ENCODE measurements around the gene MYOG.

MYOG gene

DNA sequence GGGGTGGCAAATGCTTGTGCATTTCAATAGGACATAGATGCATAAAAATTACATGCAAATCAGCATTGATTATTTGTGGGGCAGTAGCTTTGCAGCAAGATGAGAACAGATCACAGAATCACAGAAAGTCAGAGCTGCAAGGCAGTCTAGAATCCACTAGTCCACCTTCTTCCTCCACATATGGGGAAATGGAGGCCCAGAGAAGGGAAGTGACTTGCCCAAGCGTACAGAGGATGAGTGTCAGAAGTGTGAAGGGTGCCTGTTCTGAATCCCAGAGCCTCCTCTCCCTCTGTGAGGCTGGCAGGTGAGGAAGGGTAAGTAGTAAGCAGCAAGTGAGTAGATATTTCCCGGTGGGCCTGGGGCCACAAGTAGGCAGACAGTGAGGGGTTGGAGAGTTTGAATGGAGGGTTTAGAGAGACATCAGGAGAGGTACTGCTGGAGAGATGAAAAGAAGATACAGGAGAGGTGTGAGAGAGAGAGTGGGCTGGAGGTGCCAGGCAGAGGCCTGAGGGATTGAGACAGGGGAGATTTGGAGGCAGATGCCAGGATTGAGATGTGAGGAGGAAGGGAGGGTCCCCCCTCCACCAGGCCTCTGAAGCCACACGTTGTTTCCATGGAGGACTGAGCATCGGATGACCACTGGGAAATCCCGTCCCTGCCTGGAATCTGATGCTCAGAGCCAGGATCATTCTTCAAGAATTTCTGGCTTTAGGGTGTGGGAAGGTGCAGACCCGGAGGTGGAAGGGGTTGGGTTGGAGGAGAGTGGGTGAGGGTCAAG is 4.8 kb upstream of the MYOG start:
- Histone ChIP-seq H3K9me3 (peaks cover 3% of the 10 kb centered on the region), H3K4me1 (ENCODE audit: control insufficient read depth in 1 of 2, insufficient read depth in 1 of 2, low read depth in 1 of 2, low read length in 1 of 2) (no peaks in the 10 kb centered on the region), H3K27ac (no peak overlapping the region), H3K4me3 (ENCODE audit: low read depth in 1 of 2, low read length in 1 of 2) (no peak overlapping the region), H3K36me3 (no peaks in the 10 kb centered on the region), H3K27me3 (no peaks in the 10 kb centered on the region)
- TF ChIP-seq, protein P1, sequence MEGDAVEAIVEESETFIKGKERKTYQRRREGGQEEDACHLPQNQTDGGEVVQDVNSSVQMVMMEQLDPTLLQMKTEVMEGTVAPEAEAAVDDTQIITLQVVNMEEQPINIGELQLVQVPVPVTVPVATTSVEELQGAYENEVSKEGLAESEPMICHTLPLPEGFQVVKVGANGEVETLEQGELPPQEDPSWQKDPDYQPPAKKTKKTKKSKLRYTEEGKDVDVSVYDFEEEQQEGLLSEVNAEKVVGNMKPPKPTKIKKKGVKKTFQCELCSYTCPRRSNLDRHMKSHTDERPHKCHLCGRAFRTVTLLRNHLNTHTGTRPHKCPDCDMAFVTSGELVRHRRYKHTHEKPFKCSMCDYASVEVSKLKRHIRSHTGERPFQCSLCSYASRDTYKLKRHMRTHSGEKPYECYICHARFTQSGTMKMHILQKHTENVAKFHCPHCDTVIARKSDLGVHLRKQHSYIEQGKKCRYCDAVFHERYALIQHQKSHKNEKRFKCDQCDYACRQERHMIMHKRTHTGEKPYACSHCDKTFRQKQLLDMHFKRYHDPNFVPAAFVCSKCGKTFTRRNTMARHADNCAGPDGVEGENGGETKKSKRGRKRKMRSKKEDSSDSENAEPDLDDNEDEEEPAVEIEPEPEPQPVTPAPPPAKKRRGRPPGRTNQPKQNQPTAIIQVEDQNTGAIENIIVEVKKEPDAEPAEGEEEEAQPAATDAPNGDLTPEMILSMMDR (IDR thresholded peaks at IDR 0.05) = no peak

DNA sequence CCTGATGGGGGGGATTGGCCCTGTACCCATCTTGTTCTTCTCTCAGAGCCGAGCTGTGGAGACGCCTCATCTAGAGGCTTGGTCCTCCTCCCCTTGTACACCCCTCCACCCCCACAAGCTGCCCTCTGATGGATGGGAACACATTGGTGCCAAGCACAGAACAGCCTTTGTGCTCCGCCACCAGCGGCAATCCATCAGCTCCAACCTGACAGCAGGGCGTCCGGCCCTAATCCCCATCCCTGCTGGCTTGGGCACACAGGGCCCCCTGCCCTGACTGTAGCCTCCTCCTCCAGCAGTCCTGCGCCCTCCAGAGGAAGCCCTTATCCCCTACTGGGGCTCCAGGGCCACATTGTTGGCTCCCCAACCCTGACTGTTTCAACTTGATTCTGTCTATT is 3.8 kb upstream of the MYOG start:
- no peaks in the 10 kb centered on the region for H3K9me3 ChIP-seq
- no peak overlapping the region for H3K4me3 ChIP-seq (ENCODE audit: low read depth in 1 of 2, low read length in 1 of 2)
- H3K4me1 ChIP-seq (ENCODE audit: control insufficient read depth in 1 of 2, insufficient read depth in 1 of 2, low read depth in 1 of 2, low read length in 1 of 2) = no peaks in the 10 kb centered on the region
- H3K36me3 ChIP-seq = no peaks in the 10 kb centered on the region
- H3K27me3 ChIP-seq = no peaks in the 10 kb centered on the region
- no peak overlapping the region for H3K27ac ChIP-seq
- TF ChIP-seq, protein P1 (IDR thresholded peaks at IDR 0.05) = no peak

DNA sequence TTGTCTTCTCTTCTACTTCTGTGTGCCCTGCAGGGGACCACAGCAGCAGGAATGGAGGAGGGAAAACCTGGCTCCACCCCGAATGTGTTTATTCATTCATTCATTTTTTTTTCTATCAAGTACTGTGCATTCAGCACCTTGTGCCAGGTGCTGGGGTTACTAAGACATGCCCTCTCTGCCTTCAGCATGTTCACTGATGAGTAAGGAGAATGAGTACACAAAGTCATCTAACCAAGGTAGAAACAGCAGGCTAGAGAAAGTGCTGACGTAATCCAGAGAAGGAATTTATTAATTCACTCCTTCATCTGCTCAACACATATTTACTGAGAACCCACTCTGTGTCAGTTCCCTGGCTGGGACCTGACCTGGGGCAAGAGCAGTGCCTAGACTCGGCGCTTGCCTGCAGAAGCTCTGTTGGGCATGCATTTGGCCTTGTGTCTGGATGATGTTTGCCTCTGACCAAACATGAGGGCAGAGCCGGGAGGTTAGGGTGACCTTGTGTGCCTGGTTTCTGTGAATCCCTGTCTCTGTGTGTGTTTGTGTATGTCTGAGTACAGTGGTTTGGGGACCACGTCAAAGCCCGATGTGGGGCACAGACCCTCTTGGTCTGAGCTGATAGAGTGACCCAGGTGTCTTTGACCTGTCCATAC is 3.3 kb upstream of the MYOG start:
- H3K9me3 ChIP-seq = no peaks in the 10 kb centered on the region
- no peaks in the 10 kb centered on the region for H3K27me3 ChIP-seq
- no peak overlapping the region for H3K27ac ChIP-seq
- H3K4me3 ChIP-seq (ENCODE audit: low read depth in 1 of 2, low read length in 1 of 2) = no peak overlapping the region
- H3K4me1 ChIP-seq (ENCODE audit: control insufficient read depth in 1 of 2, insufficient read depth in 1 of 2, low read depth in 1 of 2, low read length in 1 of 2) = no peaks in the 10 kb centered on the region
- H3K36me3 ChIP-seq = no peaks in the 10 kb centered on the region
- TF ChIP-seq, protein P1 (IDR thresholded peaks at IDR 0.05) = no peak

DNA sequence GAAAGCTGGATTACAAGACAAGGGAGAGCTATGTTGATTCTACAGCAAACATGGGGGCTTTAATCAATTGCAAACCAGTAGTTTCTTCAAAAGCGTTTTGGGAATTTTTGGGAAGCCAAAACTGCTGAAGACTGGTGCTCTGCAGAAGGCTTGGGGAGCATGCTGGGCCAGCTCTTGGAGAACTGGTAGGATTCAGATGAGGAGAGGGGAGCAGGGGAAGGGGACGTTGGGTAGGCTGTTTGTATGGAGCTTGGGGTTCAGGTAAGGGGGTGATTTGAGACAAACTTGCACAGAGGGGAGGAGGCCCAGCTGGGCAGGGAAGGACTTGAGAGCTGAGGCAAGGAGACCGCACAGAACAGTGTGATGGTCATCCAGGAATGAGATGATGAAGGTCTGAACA is 2.6 kb upstream of the MYOG start:
- Histone ChIP-seq H3K9me3 (no peaks in the 10 kb centered on the region), H3K27ac (no peak overlapping the region), H3K36me3 (no peaks in the 10 kb centered on the region), H3K4me3 (ENCODE audit: low read depth in 1 of 2, low read length in 1 of 2) (no peak overlapping the region), H3K27me3 (no peaks in the 10 kb centered on the region), H3K4me1 (ENCODE audit: control insufficient read depth in 1 of 2, insufficient read depth in 1 of 2, low read depth in 1 of 2, low read length in 1 of 2) (peaks cover 3 to 4% of the 10 kb centered on the region in 2 experiments)
- TF ChIP-seq, protein P1 (IDR thresholded peaks at IDR 0.05) = no peak

DNA sequence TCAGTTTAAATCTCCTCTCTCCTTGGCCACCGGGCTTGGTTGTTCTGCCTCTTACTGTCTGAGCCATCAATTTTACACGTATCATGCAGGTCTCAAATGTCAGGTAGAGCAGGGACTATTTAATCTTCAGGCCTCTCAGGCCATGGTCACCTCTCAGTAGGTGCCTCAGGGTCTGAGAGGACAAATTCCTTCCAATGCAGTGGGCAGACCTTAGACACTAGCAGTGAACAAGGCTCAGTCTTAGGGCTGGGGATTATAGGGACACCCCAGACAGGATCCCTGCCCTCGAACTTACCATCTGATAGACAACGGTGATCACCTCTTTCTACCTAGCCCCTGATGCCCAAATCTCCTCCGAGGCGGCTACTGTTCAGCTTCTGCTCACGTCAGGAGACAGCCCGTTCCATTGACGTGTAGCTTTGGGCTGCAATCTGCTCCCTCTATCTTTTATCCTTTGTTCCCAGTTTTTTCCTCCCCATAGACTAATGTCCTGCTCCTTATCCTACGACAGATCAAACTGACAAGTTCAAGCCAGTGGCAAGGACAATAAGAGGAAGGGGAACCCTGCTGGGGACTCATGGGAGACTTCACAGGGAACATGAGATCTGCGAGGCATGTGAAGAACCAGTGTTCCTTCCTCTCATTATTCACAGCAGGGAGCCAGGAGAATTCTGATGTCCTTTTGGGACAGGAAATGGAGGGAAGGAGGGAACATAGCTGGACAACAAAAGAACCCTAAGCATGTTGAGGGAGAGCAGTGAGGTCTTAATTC is 1.4 kb upstream of the MYOG start:
- Histone ChIP-seq H3K4me3 (ENCODE audit: low read depth in 1 of 2, low read length in 1 of 2) (no peak overlapping the region), H3K27ac (no peak overlapping the region)
- TF ChIP-seq, protein P1 (IDR thresholded peaks at IDR 0.05) = no peak

More for the DNA sequence above, 1.4 kb upstream of the MYOG start:
- Histone ChIP-seq H3K27me3 (no peaks in the 10 kb centered on the region), H3K4me1 (ENCODE audit: control insufficient read depth in 1 of 2, insufficient read depth in 1 of 2, low read depth in 1 of 2, low read length in 1 of 2) (peaks cover 15 to 16% of the 10 kb centered on the region in 2 experiments), H3K36me3 (no peaks in the 10 kb centered on the region), H3K9me3 (no peaks in the 10 kb centered on the region)
